HG03520 (cell line): ENCODE results near the gene GSN.

Experiments
- ATAC-seq: cut with Tn5 transposase; IDR thresholded peaks from one replicate; pipeline ENCODE4 v1.9.1; 2021; ENCODE audit warnings: mild to moderate bottlenecking, moderate library complexity; ENCODE audit not compliant: unreplicated experiment

Gene GSN

GRCh38 chr9:121322037-121322736 lies 54.2 kb downstream of the GSN start:
- ATAC-seq: no peak

- ATAC-seq: no peak
Measured at GRCh38 chr9:121322737-121323448, 54.9 kb downstream of the GSN start.

- ATAC-seq: no peak
Measured at GRCh38 chr9:121323449-121324151, 55.6 kb downstream of the GSN start.

- ATAC-seq: no peak
Measured at GRCh38 chr9:121324316-121324715, 56.4 kb downstream of the GSN start.

- no peak for ATAC-seq
Measured at GRCh38 chr9:121324755-121325154, 56.8 kb downstream of the GSN start.

- ATAC-seq: no peak
Measured at GRCh38 chr9:121325387-121325786, 57.4 kb downstream of the GSN start.

GRCh38 chr9:121326130-121326838 lies 58.3 kb downstream of the GSN start:
- ATAC-seq: no peak

GRCh38 chr9:121326901-121327613 lies 59.1 kb downstream of the GSN start:
- no peak for ATAC-seq

- ATAC-seq: no peak
Measured at GRCh38 chr9:121328476-121328875, 60.5 kb downstream of the GSN start.

- ATAC-seq: no peak
Measured at GRCh38 chr9:121328876-121329681, 61.1 kb downstream of the GSN start.

GRCh38 chr9:121331549-121331948 lies 63.6 kb downstream of the GSN start:
- ATAC-seq: no peak

GRCh38 chr9:121331992-121332685 lies 64.2 kb downstream of the GSN start:
- no peak for ATAC-seq

- no peak for ATAC-seq
Measured at GRCh38 chr9:121333950-121334773, 66.2 kb downstream of the GSN start.

- ATAC-seq: no peak
Measured at GRCh38 chr9:121336665-121337064, 68.7 kb downstream of the GSN start.

GRCh38 chr9:121339437-121339836 lies 71.5 kb downstream of the GSN start:
- no peak for ATAC-seq

GRCh38 chr9:121340676-121341392 lies 72.9 kb downstream of the GSN start:
- peak; percentile 91 for ATAC-seq

- ATAC-seq: no peak
Measured at GRCh38 chr9:121344184-121344583, 76.2 kb downstream of the GSN start.

- no peak for ATAC-seq
Measured at GRCh38 chr9:121345070-121345469, 77.1 kb downstream of the GSN start.
